BJ (cell line): ENCODE measurements around the gene SMC3. TPM values are rescaled to one million over a fixed set of nuclear protein-coding genes. Genes with fewer than 3 reads are reported as not detected.

Source experiments
- CTCF ChIA-PET: fragments of 350-600 bp; formaldehyde crosslinking; extraction: SDS; loops from one replicate; lab custom pipeline; 2021; ENCODE audit warnings: antibody characterized with exemption, inconsistent platforms; lab: Yijun Ruan, JAX
- POLR2A ChIA-PET: fragments of 300-600 bp; sonication (Branson Sonifier 250); formaldehyde crosslinking; extraction: SDS; loops from one replicate; lab custom pipeline; 2021; ENCODE audit warnings: antibody characterized with exemption; lab: Charles Lee
- DNase-seq: peaks from one replicate; pipeline ENCODE4 v3.0.0-alpha.2; 2011; ENCODE audit warnings: low read depth
- H3K27me3 ChIP-seq: 2 replicates; pipeline ENCODE4 v1.6.0; 2011; ENCODE audit warnings: low read length; ENCODE audit not compliant: control insufficient read depth, insufficient read depth
- H3K36me3 ChIP-seq: 2 replicates; pipeline ENCODE4 v1.5.1; 2011; ENCODE audit warnings: low read length; ENCODE audit not compliant: control insufficient read depth, insufficient read depth
- H3K4me3 ChIP-seq: 2 replicates; pipeline ENCODE4 v1.5.1; 2011; ENCODE audit warnings: low read depth, mild to moderate bottlenecking, control low read depth, low read length
- polyA plus RNA-seq: library from polyadenylated mRNA; depleted of rRNA; stranded (reverse); fragments of >200 nt; gene quantifications from 2 replicates; pipeline ENCODE4 v1.2.3, GENCODE V29; 2011
- TF ChIP-seq, protein P1 (sequence below): IDR thresholded peaks from 2 replicates; pipeline ENCODE4 v1.5.1; 2011; ENCODE audit warnings: low read depth, mild to moderate bottlenecking, control low read depth, inconsistent platforms, low read length, moderate library complexity; ENCODE audit not compliant: insufficient read depth

SMC3 gene
- polyA plus RNA-seq, 1 experiment = 5.7 TPM

DNA sequence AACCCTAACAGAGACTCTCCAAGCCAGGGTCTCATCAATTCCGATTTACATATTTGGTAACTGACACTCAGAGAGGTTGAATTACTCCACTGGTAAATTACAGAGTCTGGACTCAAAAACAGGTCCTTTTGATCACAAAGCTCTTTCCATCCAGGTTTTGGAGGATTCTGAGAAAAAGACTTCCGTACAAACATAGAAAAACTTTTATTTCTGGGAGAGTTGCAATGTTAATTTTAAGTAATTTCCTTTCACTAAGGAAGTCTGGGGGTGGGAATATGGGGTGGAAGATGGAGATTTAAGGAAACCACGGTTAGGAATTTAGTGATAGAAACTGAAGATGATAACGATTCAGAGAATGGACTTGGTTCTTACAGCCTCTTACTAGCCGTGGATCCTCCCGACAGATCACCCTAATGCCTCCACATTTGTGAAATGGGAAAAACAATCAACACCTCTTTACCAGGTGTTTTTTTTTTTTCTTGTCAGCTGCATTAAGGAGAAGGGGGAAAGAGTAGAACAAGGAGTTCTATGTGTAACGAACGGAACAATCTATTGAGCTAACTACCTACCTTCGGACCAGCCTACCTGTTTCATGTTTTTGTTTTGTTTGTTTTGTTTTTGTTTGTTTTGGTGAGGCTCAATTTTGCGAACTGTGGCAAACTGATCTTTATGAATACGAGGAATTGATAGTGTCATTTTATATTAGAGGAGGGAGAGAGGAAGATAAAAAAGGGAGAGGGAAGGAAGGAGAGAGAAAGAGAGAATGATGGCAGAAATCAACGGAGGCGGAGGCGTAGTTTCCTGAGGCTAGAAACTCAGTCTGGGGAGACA, 74.9 kb downstream of the SMC3 start:
- H3K36me3 ChIP-seq = no peaks in the 10 kb centered on the region
- TF ChIP-seq, protein P1, sequence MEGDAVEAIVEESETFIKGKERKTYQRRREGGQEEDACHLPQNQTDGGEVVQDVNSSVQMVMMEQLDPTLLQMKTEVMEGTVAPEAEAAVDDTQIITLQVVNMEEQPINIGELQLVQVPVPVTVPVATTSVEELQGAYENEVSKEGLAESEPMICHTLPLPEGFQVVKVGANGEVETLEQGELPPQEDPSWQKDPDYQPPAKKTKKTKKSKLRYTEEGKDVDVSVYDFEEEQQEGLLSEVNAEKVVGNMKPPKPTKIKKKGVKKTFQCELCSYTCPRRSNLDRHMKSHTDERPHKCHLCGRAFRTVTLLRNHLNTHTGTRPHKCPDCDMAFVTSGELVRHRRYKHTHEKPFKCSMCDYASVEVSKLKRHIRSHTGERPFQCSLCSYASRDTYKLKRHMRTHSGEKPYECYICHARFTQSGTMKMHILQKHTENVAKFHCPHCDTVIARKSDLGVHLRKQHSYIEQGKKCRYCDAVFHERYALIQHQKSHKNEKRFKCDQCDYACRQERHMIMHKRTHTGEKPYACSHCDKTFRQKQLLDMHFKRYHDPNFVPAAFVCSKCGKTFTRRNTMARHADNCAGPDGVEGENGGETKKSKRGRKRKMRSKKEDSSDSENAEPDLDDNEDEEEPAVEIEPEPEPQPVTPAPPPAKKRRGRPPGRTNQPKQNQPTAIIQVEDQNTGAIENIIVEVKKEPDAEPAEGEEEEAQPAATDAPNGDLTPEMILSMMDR = no peak
- ChIA-PET POLR2A (no interaction called here), CTCF (interaction anchor here (0.9 kb wide), 1 partner anchor 15 kb away, joined by 3 read pairs; no protein-coding TSS in a partner anchor)
- DNase-seq = no peak
- peaks cover 38% of the 10 kb centered on the region for H3K27me3 ChIP-seq
- no peak overlapping the region for H3K4me3 ChIP-seq

DNA sequence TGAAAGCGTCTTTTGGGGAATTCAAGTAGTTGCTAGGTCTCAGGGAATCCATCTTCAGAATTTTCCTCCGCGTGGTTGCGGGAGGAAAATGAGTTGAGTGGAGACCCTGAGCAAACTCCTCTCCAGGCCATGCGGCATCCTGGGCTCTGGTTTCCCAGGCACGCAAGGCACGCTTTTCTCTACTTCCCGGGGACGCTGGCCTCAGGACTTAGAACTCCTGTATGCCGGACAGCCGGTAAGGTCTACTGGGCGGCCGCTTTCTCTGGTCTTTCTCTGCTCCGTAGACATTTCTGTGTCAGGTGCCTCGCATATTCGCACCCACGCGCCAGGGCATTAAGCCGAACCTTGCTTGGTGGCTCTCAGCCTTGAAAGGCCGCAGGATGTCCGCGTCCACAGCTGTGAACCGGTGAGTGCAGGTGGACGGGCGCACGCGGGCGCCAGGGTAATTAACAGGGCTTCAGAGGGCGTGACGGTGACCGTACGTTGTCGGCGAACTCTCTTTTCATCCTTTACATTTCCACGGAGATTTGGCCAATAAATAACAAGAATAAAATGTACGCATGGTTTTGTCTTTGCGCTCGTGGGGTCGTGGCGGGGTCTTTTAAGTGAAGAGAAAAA, 75.6 kb downstream of the SMC3 start:
- H3K27me3 ChIP-seq = peaks cover 40% of the 10 kb centered on the region
- ChIA-PET CTCF (interaction anchor here (0.9 kb wide), 1 partner anchor 16 kb away, joined by 3 read pairs; no protein-coding TSS in a partner anchor), POLR2A (no interaction called here)
- TF ChIP-seq, protein P1 = no peak
- no peaks in the 10 kb centered on the region for H3K36me3 ChIP-seq
- H3K4me3 ChIP-seq = no peak overlapping the region
- DNase-seq = no peak

DNA sequence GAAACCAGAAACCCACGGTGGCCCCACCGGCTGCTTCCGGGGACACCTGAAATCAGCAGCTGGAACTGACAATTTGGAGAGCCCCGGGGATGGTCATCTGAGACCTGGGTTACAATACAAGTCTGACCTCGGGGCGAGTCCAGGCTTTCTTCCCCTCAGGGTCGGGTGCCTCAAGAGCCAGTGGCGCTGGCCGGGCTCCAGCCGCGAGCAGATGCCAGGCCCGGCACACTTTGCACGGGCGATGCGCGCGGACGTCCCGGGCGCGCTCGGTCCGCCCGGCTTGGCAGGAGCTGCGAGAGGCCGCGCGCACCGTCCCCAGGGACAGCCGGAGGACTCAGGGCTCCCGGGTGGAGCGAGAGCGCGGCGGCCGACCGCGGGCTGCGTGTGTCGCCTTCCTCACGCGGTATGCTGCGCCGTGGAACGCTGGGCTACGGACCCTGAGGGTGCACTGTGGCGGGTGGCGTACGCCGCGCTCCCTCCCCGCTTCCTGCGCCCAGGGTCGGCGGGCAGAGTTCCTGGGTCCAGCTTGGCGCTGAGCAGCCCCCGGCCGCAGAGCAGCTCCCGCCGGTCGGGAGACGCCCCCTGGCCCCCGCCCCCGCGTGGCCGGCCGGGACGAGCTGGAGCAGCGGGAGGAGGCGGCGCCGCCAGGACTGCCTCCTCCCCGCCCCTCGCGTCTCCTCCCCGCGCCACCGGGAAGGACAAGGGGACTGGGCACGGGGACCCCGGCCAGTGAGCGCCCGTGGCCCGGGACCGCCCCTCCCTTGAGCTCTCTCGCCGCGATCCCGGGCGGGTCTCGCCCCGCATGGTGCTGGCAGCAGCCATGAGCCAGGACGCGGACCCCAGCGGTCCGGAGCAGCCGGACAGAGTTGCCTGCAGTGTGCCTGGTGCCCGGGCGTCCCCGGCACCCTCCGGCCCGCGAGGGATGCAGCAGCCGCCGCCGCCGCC, 76.4 kb downstream of the SMC3 start, which contains the start of gene RBM20:
Gene RBM20 (plus strand): TSS at position 684 of the 945 bp plus-strand sequence. CDS start 119 bp downstream, at position 803.
- ChIA-PET POLR2A (no interaction called here), CTCF (interaction anchor here (1.7 kb wide), 1 partner anchor 28 kb away, joined by 10 read pairs; no protein-coding TSS in a partner anchor)
- DNase-seq = no peak
- TF ChIP-seq, protein P1 = no peak
- Histone ChIP-seq H3K36me3 (no peaks in the 10 kb centered on the region), H3K4me3 (peak within 1 kb of the TSS; percentile 35), H3K27me3 (peaks cover 41% of the 10 kb centered on the region)

DNA sequence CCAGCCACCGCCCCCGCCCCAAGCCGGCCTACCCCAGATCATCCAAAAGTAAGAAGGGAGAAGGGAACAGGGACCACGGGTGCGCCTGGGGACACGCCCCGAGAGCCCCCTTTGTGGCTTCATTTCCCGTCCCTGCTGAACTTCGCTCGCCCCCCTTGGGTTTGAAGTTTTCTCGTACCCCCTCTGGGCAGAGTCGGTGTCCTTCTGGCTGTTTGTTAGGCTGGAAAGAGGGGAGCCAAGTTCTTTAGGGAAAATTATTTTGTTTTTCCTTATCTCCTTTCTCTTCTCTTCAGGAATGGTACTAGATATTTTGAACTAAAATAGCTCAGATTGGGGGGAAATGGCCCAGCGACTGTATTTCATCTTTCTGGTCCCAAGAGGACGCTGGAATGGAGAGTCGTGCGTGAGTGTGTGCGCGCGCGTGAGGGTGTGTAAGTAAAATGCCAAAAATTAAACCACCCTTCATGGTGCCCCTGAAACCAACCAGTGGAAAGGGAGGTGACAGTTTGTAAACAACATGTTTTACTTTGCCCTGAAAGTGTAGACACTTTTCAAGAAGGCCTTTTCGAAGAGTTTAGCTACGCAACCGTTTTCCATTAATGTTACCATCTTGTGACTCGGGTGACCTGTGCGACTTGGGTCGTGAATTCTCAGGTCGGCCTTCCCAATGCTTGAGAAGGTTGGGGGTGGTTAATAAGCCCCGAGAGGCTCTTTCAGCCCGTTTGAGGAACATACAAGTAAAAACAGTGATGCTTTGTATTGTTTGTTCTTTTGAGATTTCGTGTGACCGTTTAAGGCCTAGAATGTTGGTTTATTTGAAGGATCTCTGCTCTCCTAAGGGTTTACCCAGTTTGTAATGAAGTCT, 77.3 kb downstream of the SMC3 start:
- no peak for DNase-seq
- ChIA-PET CTCF (interaction anchor here (1.7 kb wide), 1 partner anchor 27 kb away, joined by 10 read pairs; no protein-coding TSS in a partner anchor), POLR2A (no interaction called here)
- TF ChIP-seq, protein P1 = no peak
- Histone ChIP-seq H3K27me3 (peaks cover 45% of the 10 kb centered on the region), H3K4me3 (no peak overlapping the region), H3K36me3 (no peaks in the 10 kb centered on the region)
